ENCODE measurements around the gene GAB4.

GRCh38 chr22:16972311-16972710, 35.7 kb downstream of the GAB4 start:
- TF ChIP-seq POLR2A (IDR thresholded peaks at IDR 0.05; ENCODE audit: low read depth, low read length): no peak
- TF ChIP-seq POLR2AphosphoS5 (IDR thresholded peaks at IDR 0.05; ENCODE audit: low read depth, low read length): no peak

All from GM12892 (cell line).